Frontal cortex (tissue), 4 donors: Measurements from ENCODE around the gene SSBP3. TPM values are rescaled to one million over a fixed set of nuclear protein-coding genes. Genes with fewer than 3 reads are reported as not detected.
"Not testable (repeated sequence)": the region's sequence is repeated elsewhere in the genome, so short reads cannot be mapped to it uniquely, and the experiment has no call there.

Experiments
- DNase-seq, 2 donors: peaks; one replicate each; pipeline ENCODE4 v3.0.0; 2012; ENCODE audit warnings: low spot score in 2 of 2
- FAIRE-seq: peaks from 2 replicates; lab custom pipeline; 2012; peaks lifted over from hg19 to GRCh38; lab: Jason Lieb, UNC
- total RNA-seq: library from RNA; depleted of rRNA; stranded (reverse); fragments of >200 nt; gene quantifications from one replicate; pipeline ENCODE4 v1.2.3, GENCODE V29; 2014
- donor health status: control.
- donor health status: control.
- donor health status: control.

SSBP3 gene
- total RNA-seq, result 39.1 TPM

DNA sequence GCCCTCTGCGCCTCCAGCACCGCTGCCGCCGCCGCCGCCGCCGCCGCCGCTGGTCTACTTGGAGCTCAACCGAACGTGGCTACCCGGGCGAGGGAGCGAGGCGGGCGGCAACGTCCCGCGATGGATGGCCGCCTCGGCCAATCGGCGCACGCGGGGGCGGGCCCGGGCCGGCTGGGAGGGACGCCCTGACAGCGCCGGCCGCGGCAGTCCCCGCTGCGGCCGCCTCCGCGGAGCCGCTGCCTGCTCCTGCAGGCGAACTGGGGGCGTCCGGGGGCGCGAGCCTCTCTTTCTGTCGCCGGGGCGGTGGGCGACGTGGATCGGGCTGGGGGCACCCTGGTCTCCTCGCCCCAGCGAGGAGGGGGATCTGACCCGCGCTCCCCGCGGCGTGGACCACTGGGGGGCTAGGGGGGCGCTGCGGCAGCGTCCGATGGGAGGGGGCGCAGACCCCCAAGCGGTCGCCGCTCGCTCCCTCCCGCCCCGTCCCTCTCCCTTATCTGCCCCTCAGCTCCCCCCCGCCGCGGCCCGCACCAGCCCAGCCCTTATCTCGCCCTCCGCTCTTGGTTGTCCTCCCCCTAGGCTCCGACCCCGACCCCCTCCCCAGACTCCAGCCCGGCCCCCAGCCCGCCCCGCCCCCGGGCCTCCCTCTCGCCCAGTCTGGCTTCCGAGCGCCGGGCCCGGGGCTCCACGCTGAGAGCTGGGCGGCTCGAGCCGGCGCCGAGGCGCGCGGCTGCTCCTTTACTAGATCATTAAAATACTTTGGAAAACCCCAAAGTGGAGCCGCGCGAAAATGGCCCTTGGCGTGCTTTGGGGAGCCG, at the start of gene SSBP3:
Gene SSBP3, minus strand, starts transcription at position 56 of the 815 bp plus-strand sequence.
- DNase-seq (peak; percentile 98), FAIRE-seq (no peak)

DNA sequence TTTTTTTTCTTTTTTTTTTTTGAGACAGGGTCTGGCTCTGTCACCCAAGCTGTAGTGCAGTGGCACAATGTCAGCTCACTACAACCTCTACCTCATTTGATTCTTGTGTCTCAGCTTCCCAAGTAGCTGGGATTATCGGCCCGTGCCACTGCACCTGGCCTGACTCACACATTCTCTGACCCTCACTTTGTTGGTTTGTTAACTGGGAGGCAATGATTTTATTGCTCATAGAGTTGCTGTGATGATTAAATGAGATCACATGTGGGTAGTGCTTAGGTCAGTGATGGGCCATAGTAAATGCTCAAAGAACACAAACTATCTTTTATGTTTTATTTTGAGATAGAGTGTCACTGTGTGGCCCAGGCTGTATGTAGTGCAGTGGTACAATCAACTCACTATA, 47.3 kb upstream of the SSBP3 start:
- FAIRE-seq, result no peak
- DNase-seq, result no peak

DNA sequence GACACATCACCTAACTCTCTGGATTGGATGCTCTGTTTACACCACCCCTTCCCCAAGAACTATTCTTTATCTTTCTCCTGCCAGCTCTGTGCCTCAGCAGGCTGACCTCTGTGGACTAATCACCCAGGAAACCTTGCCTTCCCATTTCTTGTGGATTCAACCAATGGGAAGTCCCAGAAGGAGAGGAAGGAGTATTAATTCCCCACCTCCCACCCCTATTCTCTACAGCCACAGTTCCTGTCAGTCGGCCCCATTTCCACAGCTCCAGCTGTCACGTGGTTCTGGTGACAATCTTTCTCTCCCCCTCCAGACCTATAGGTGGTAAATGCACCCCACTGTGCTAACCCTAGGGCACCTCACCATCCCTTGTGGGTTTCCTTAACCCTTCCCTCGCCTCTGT, 46.8 kb upstream of the SSBP3 start:
- DNase-seq (no peak), FAIRE-seq (no peak)

DNA sequence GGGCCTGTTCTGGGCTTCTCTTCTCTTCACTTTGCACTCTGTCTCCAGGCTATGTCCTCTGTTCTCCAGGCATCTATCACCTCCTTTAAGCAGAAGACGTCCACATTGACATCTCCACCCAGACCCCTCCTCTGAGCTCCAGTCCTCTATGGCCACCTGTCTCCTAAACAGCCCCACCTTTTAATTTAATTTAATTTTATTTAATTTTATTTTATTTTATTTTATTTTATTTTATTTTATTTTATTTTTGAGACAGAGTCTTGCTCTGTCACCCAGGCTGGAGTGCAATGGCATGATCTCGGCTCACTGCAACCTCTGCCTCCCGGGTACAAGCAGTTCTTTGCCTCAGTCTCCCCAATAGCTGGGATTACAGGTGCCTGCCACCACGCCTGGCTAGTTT, 43.2 kb upstream of the SSBP3 start:
- not testable (repeated sequence) for FAIRE-seq, DNase-seq

DNA sequence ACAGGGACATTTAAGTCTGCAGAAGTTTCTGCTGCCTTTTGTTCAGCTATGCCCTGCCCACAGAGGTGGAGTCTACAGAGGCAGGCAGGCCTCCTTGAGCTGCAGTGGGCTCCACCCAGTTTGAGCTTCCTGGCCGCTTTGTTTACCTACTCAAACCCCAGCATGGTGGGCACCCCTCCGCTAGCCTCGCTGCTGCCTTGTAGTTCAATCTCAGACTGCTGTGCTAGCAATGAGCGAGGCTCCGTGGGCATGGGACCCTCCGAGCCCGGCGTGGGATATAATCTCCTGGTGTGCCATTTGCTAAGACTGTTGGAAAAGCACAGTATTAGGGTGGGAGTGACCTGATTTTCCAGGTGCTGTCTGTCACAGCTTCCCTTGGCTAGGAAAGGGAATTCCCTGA, 42.6 kb upstream of the SSBP3 start:
- not testable (repeated sequence) for DNase-seq, FAIRE-seq

DNA sequence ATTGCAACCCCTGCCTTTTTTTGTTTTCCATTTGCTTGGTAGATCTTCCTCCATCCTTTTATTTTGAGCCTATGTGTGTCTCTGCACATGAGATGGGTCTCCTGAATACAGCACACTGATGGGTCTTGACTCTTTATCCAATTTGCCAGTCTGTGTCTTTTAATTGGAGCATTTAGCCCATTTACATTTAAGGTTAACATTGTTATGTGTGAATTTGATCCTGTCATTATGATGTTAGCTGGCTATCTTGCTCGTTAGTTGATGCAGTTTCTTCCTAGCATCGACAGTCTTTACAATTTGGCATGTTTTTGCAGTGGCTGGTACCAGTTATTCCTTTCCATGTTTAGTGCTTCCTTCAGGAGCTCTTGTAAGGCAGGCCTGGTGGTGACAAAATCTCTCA, 40.9 kb upstream of the SSBP3 start:
- not testable (repeated sequence) for DNase-seq, FAIRE-seq

DNA sequence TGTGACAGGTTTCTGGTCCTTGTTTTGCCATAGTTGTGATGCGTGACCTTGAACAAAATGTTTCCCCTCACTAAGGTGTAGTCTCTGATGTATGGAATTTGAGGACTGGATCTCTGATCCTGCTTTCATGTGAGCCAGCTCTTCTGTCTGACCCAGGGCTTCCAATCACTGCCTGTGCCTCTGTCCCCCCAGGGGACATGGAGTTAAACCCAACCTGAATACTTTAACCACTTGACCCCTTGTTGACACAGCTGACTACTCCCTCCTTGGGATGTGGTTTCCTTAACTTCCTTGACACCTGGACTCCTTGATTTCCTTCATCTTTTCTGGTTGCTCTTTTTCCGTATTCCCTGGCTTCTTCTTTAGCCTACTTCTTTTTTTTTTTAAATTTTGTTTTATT, 36.0 kb upstream of the SSBP3 start:
- DNase-seq, result no peak
- no peak for FAIRE-seq

DNA sequence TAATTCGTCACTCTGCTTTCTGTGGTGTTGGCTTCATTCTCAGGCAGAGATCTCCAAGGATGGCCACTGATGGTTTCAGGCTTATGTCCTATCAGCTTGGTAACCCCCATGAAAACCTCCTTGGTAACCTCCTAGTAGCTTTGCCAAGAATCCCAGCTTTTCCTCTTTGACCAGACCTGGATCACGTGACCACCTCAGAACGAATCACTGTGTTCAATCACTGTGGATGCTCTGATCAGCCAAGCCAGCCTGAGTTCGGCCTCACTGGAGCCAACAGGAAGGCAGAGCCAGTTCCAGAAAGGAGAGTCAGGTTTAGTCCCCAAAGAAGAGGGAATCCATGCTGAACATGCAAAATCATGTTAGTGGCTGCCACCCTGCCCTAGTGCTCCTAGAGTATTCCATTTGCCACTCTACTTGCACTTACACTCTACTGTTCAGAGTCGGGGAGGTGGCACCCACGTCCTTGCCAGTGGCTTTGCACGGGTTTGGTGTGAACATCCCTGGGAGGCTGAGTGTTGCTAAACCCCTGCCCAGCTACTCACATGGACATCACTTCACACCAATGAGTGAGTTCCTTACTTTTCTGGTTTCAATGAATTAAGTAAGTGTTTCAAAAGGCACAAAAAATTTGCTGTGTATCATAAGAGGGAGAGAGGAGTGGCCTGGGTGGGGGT, 33.5 kb upstream of the SSBP3 start:
- no peak for FAIRE-seq
- DNase-seq, result no peak

DNA sequence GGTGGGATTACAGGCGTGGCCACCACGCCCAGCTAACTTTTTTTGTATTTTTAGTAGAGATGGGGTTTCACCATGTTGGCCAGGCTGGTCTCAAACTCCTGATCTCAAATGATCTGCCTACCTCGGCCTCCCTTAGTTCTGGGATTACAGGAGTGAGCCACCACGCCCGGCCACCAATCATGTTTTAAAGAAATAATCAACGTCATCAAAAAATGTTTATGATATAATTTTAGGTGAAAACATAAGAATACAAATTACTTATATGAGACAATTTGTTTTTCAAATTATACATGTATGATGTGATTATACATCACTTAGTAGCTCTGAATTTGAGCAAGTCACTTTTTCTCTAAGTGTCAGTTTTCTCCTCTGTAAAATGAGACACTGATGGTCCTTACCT, 31.6 kb upstream of the SSBP3 start:
- no peak for FAIRE-seq
- DNase-seq, result no peak

DNA sequence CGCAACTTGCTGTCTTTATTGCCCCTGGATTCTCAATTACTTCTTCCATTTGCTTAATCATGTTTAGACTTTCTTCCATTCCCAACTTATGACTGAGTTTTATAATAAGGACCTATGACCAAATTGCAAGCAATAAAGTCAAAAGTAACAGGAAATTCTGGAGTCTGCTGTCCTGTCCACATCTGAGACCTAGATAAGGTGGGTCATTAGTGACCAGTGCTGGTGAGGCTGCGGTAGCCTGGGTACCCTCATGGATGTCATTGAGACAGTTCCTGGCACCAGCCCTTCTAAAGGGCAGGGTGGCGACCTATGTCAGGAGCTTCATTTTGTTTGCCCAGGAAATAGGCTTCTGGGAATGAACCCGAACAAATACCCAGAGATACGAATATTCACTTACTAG, 30.6 kb upstream of the SSBP3 start:
- no peak for DNase-seq
- FAIRE-seq, result no peak

DNA sequence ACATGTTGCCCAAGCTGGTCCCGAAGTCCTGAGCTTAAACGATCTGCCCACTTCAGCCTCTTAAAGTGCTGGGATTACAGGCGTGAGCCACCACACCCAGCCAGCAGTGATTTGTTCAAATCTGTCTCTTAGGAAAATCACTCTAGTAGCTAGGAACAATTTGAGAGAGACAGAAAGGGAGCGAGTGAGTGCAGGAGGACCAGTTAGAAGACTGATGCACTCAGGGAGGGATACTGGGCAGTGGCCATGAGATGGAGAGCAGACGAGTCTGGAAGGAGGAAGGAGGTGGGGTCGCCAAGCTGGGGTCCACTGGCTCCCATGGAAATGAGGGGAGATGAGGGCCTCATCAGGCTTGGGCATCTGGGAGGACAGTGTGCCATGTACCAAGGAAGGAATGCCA, 23.6 kb upstream of the SSBP3 start:
- DNase-seq (no peak), FAIRE-seq (no peak)

DNA sequence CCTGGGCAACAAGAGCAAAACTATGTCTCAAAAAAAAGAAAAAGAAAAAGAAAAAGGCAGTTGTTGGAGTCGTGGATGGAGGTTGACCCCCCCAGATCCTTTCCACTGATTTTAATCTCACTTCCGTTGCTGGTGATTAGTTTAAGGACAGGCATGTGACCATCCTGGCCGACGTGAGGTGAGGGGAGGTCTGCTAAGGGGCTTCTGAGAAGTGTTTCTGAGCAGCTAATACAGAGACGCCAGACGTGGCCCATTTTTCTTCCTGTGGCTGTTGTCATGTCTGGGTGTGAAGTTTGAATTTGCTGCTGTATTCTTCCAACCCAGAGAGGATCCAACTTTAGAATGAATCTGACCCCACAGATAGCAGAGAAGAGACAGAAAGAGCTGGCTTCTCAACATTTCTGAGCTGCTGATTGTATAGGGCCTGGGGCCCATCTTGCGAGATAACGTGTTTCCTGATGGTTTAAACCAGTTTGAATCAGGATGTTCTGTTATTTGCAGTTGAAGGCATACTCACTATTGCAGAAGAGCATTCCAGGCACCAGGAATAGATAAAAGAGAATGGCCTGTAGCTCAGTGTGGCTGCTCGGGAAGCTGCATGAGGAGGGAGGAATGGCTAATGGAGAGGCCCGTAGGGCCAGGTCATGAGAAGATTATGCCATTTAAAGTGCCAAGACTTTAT, 22.8 kb upstream of the SSBP3 start:
- FAIRE-seq (no peak), DNase-seq (no peak)

DNA sequence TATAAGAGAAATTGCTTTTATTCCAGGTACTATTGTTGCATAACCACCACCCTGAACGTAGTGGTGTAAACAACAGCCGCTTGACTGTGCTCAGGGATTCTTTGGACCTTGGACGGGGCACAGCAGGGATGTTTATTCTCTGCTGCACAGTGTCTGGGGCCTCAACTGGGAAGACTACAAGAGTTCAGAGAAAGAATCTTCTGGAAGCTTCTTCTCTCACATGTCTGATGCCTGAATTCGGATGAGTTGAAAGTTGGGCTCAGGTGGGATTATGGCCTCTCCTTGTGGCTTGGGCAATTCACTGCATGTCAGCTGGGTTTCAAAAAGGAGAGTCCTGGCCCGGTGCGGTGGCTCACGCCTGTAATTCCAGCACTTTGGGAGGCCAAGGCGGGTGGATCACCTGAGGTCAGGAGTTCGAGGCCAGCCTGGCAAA, 19.0 kb upstream of the SSBP3 start:
- FAIRE-seq (no peak), DNase-seq (no peak)

DNA sequence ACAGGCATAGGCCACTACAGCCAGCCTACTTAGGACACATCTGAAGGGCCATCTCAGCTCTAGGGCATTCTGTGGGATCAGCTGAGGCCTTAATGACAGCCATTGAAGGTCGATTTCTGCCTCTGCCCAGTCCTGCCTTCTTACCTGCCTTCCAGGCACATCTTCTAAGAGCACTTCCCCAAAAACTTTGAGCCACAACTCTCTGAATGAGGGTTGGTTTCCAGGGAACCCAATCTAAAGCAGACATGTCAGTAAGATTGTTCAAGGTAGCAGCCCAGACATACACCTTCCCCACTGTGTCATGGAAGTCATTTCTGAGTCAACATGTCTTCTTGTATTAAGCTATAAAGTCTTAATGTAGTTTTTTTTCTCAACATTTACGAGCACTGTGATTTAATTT, 18.2 kb upstream of the SSBP3 start:
- no peak for FAIRE-seq
- DNase-seq, result no peak

DNA sequence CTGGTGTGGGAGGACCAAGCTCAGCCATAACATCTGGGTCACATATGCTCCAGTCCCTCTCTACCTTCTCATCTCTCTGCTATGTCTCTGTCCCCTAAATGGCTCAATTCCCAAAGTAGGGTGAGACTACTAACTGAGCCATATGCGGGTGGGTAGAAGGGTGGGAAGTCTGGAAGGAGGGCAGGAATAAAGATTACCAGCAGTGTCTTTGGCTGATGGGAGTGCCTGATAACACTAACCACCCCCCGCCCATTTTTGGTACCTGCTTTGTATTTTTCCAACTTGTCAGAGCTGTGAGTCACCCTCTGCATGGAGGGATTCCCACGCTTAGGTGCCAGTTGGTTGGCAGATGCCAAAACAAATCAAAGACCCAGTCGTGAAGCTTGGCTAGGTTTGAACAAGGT, 14.9 kb upstream of the SSBP3 start:
- FAIRE-seq (no peak), DNase-seq (no peak)

DNA sequence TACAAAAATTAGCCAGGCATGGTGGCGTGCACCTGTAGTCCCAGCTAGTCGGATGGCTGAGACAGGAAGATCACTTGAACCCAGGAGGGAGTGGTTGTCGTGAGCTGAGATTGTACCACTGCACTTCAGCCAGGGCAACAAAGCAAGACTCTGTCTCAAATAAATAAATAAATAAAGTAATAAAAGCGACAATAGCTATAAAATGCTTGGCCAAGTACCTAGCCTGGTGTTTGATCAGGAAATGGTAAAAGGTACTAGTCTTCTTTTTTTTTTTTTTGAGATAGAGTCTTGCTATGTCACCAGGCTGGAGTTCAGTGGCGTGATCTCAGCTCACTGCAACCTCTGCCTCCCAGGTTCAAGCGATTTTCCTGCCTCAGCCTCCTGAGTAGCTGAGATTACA, 12.4 kb upstream of the SSBP3 start:
- DNase-seq, FAIRE-seq: not testable (repeated sequence)

DNA sequence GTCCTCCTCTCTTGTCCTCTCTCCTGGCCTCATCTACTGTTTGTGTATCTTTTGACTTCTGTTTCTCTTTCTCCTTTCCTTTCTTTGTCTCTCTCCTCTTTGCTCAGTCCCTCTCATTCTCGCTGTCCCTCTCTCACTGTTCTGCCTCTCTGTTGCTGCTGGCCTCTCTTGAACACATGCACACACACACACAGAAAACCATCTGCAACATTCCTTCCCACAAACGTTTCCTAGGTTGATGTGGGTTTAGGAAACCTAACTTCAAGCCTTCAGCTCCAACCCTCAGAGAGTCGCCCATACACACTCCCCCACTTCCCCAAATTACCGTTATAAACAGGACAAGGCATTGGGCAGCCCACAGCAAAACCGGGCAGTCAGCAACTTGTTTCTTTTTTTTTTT, 10.9 kb upstream of the SSBP3 start:
- DNase-seq (no peak), FAIRE-seq (no peak)

DNA sequence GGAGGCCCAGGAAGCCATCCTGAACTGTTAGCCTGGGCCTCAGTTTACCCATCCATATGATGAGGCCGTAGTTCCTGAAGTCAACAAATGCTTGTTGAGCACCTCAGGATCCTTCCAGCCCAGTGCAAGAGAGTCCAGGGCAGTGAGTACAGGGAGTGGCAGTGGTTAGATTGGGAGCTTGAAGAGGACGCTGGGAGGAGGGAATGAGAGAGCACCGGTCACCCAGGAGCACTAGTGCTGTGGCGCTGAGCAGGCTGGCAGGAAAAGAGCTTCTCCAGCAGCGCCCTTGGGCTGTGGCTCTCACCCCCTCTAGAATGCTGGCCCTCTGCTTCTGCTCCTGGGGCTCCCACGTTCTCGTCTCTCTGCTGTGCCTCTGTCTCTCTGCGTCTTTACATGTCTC, 10.2 kb upstream of the SSBP3 start:
- DNase-seq (no peak), FAIRE-seq (no peak)

DNA sequence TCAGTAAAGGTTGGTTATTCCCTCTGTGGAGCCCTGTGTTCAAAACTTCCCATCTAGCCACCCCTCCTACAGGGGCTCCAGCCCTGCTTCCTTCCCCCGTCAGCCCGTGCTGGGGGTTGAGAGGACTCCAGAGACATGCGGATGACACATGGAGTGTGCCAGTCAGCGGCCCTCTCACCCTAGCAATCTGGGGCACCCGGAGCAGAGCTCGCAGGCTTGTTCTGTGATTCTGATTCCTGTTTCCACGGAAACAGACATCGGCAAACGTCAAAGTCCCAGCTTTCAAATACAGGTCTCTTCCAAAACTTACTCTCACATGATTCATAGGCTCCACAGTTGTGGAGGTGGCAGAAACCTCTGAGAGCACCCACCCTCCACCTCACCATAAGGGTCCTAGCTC, 9.8 kb upstream of the SSBP3 start:
- FAIRE-seq (no peak), DNase-seq (no peak)

DNA sequence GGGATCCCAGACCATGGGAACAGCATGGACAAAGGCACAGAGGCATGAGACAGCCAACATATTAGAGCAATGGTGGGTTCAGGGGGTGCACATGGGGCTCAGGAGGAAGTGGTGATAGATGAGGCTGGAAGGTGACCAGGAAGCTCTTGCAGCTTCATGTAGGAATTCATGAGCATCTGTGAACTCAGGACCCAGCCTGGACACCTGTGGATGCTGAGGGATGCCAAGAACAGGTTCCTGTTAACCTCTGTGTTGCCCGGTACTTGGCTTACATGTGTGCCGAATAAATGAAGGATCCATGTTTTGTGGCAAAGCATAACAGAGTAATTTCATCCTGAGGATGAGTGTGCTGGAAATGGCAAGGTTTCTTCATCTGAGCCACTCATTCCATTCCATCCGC, 9.3 kb upstream of the SSBP3 start:
- no peak for FAIRE-seq

DNA sequence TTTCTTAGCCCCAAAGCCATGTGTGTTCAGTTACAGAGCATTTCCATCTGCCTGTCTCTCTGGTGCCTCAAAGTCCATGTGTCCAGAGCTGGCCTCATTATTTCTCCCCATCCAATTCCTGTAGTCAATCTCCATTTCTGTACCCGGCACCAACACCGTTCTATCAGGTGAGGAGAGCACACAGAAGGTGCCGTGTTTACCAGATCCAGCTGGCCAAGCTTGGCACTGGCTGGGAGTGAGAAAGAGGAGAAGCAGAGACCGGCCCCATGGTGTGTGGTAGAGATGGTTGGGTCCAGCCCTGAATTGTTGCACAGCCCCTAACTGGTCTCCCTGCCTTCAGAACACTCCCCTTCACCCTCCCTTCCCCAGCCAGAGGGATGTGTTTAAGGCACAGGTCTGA, 7.5 kb upstream of the SSBP3 start:
- DNase-seq (no peak), FAIRE-seq (no peak)

More for the DNA sequence above, 9.3 kb upstream of the SSBP3 start:
- DNase-seq, result no peak
